ENCODE measurements around the gene ABHD13. TPM values are rescaled to one million over a fixed set of nuclear protein-coding genes. Genes with fewer than 3 reads are reported as not detected.
"Not testable (repeated sequence)": the region's sequence is repeated elsewhere in the genome, so short reads cannot be mapped to it uniquely, and the experiment has no call there.

Gene ABHD13
- total RNA-seq, 2 donors from 2014 or later: 5.9 to 9.6 TPM

- Histone ChIP-seq H3K4me1 (no peaks in the 10 kb centered on the region), H3K27ac (no peak overlapping the region), H3K9ac (ENCODE audit: low read depth in 2 of 2, low read length in 2 of 2) (no peak overlapping the region), H3K36me3 (no peaks in the 10 kb centered on the region), H3K27me3 (no peaks in the 10 kb centered on the region), H3K9me3 (no peaks in the 10 kb centered on the region), H3K4me3 (no peak overlapping the region)
- no peak for DNase-seq
- intact Hi-C loops (cut with DNase I): no loop called here
- TF ChIP-seq CTCF (IDR thresholded peaks at IDR 0.05): no peak
Measured at GRCh38 chr13:108249150-108249549, 31.0 kb downstream of the ABHD13 start.

- TF ChIP-seq CTCF (IDR thresholded peaks at IDR 0.05): no peak
- no peak for DNase-seq
- Histone ChIP-seq H3K27me3 (no peaks in the 10 kb centered on the region), H3K4me3 (no peak overlapping the region), H3K36me3 (no peaks in the 10 kb centered on the region), H3K4me1 (no peaks in the 10 kb centered on the region), H3K9me3 (no peaks in the 10 kb centered on the region), H3K27ac (no peak overlapping the region), H3K9ac (ENCODE audit: low read depth in 2 of 2, low read length in 2 of 2) (no peak overlapping the region)
- intact Hi-C loops (cut with DNase I): no loop called here
Measured at GRCh38 chr13:108257248-108257647, 39.1 kb downstream of the ABHD13 start.

- Histone ChIP-seq H3K4me3 (no peak overlapping the region), H3K4me1 (no peaks in the 10 kb centered on the region), H3K9me3 (no peaks in the 10 kb centered on the region), H3K27me3 (no peaks in the 10 kb centered on the region), H3K27ac (no peak overlapping the region), H3K36me3 (no peaks in the 10 kb centered on the region), H3K9ac (ENCODE audit: low read depth in 2 of 2, low read length in 2 of 2) (no peak overlapping the region)
- intact Hi-C loops (cut with DNase I): no loop called here
- TF ChIP-seq CTCF (IDR thresholded peaks at IDR 0.05): no peak
- no peak for DNase-seq
Measured at GRCh38 chr13:108263621-108264355, 45.6 kb downstream of the ABHD13 start.

- Histone ChIP-seq H3K4me3 (no peak overlapping the region), H3K36me3 (no peaks in the 10 kb centered on the region), H3K4me1 (no peaks in the 10 kb centered on the region), H3K9ac (ENCODE audit: low read depth in 2 of 2, low read length in 2 of 2) (no peak overlapping the region), H3K9me3 (no peaks in the 10 kb centered on the region), H3K27me3 (no peaks in the 10 kb centered on the region), H3K27ac (peak overlapping the region; percentile 20)
- intact Hi-C loops (cut with DNase I): no loop called here
- no peak for TF ChIP-seq CTCF (IDR thresholded peaks at IDR 0.05)
- no peak for DNase-seq
Measured at GRCh38 chr13:108266321-108266990, 48.3 kb downstream of the ABHD13 start.

GRCh38 chr13:108267347-108267746, 49.2 kb downstream of the ABHD13 start:
- Histone ChIP-seq H3K9me3 (no peaks in the 10 kb centered on the region), H3K4me3 (no peak overlapping the region), H3K4me1 (no peaks in the 10 kb centered on the region), H3K27ac (no peak overlapping the region), H3K9ac (ENCODE audit: low read depth in 2 of 2, low read length in 2 of 2) (no peak overlapping the region), H3K36me3 (no peaks in the 10 kb centered on the region), H3K27me3 (no peaks in the 10 kb centered on the region)
- intact Hi-C loops (cut with DNase I): no loop called here
- no peak for TF ChIP-seq CTCF (IDR thresholded peaks at IDR 0.05)
- no peak for DNase-seq

- DNase-seq; H3K9ac ChIP-seq (ENCODE audit: low read depth in 2 of 2, low read length in 2 of 2); H3K27me3 ChIP-seq; H3K36me3 ChIP-seq; H3K4me3 ChIP-seq; H3K27ac ChIP-seq; H3K9me3 ChIP-seq; intact Hi-C loops (cut with DNase I); H3K4me1 ChIP-seq: not testable (repeated sequence)
Measured at GRCh38 chr13:108267855-108268254, 49.7 kb downstream of the ABHD13 start.

Data from colonic mucosa (tissue), 4 donors.